Right renal pelvis (tissue), 4 donors: Measurements from ENCODE around the gene GALNT11. TPM values are rescaled to one million over a fixed set of nuclear protein-coding genes. Genes with fewer than 3 reads are reported as not detected.

Experiments used
- DNase-seq, 4 donors: peaks; one replicate each; pipeline ENCODE4 v3.0.0-alpha.2; 2013; ENCODE audit warnings: low read depth in 4 of 4, low spot score in 3 of 4, missing footprints in 1 of 4
- polyA plus RNA-seq, 4 donors: library from polyadenylated mRNA; unstranded; fragments of 120-200 nt; gene quantifications; one replicate each; pipeline ENCODE4 v1.2.1, GENCODE V29; 2013; ENCODE audit not compliant: insufficient read length in 4 of 4

GALNT11 gene
- polyA plus RNA-seq, 4 donors = 110 to 132 (median 117) TPM

DNA sequence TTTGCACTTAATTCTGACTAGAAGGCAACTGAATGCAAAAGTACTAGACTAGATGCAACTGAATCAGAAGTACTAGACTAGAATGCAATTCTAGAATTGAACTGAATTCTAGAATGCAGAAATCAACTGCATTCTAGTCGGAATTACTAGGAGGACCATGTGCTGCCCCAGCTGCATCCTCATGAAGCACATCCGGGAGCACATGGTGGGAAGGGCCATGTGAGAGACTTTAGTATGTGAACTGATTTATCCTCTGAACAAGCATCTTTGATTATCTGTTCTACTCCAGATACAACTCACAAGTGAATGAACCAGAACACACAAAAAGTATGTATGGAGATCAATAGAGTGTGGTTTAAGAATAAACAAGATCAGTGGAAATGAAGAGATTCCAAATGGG lies 115.1 kb downstream of the GALNT11 start:
- no peak for DNase-seq

GRCh38 chr7:152142976-152143595 lies 117.6 kb downstream of the GALNT11 start:
- DNase-seq = no peak

- DNase-seq = no peak
These were observed 119.2 kb downstream of the GALNT11 start for GRCh38 chr7:152144557-152145245.

GRCh38 chr7:152145853-152146466 lies 120.5 kb downstream of the GALNT11 start:
- no peak for DNase-seq

DNA sequence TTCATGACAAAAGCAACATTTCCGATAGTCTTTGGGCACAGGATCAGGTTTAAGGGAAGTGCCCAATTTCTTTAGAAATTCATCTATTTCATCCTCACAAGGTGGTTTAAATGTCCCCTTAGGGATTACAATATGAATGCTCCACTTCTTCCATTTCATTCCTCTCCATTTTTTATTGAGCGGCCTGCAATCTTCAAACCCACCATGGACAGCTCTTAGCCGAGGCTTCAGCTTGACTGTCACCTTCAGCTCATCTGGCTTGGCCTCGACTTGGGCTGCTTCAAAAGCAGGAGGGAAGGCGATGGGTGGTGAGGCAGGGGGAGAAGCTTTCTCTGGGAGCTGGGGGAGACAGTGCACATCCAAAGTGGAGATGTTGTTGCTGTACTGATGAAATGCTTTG lies 123.2 kb downstream of the GALNT11 start:
- DNase-seq = no peak

DNA sequence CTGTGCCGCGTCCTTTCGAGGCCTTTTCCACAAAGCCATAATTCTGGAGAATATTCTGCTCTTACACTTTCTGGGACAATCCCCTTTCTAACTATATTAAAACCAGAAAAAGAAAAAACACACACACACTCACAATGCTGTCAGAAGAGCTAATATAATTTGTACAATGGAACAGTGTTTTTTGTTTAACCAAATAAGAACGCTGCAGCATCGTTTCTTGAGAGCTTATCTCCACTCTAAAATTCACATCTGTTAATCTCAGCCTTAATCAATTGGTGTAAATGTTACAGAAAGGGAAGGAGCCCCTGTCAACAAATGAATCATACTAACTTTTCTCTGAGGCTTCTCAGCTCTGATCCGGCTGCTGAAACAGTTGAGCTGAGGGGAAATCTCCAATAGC lies 123.9 kb downstream of the GALNT11 start:
- no peak for DNase-seq

DNA sequence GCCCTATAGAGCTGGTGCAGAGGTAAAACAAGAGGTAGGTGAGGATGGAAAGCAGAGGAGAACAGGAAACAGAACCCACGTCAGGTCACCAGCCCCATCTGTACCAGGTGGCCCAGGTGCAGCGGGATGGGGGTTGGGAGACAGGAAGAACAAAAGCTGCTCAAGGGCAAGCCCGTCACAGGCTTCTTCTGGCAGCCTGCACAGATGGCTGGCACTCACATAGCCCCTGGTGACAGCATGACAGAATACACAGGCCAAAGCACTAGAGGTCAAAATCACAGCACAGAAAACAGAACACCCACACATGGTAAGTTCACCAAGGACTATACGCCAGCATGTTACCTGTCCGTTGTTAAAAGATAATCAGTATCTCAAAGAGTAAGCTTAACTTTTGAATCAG lies 126.8 kb downstream of the GALNT11 start:
- no peak for DNase-seq

DNA sequence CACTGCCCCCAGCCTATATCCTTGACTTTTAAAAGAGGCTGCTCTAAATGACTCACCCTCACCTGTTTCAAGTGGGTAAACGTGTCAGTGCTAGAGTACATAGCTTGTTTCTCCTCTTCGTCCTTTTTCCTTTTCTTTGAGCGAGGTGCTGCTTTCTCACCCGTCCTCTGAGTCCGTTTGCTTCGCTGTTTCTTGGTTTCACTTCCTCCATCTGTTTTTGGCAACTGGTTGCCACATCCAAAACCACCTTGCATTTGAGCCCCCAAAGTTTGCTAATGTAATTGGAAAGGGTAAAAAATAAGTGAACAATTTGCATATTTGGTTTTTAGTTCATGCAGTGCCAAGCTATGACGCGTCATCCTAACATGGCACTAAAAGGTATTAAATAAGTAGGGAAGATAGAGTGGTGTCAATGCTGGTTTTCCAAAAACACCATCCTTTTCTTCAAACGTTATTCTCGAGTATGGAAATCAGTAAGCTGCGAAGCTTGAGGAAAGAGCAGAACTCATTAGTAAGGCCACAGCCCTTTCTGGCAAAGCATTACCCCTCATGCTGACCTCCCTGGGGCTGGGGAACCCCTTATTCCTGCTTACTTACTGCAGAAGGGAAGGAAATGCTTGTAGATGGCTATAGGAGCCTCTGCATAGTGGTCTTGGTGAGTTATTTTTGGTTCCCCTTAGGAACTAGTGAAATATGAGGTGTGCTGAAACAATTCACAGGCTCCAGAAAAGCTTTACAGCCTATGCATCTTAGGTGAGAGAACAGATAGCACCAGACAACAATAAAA lies 133.5 kb downstream of the GALNT11 start:
- DNase-seq = no peak

DNA sequence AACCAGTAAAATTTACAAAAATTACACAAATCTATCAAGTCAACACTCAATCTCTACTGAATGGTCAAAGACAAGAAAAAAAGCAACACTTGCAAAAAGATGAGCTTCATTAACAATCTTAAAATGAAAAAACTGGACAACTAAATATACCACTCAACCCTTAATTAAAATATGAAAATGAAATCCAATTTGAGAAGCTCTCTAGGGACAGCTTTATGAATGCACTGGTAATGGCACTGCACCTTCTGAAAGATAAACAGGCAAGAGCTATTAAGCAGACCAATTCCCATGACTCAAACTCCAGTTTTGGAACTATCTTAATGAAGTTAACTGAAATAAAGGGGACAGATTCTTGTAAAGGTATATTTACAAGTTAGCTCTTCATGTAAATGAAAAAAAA lies 135.7 kb downstream of the GALNT11 start:
- no peak for DNase-seq

GRCh38 chr7:152162287-152162686 lies 136.8 kb downstream of the GALNT11 start:
- DNase-seq = no peak

Other genes with a start within 250 kb of the GALNT11 start
- gene PRKAG2, start 148.6 kb upstream of the GALNT11 start, polyA plus RNA-seq = 10 to 100 TPM; 27.5 to 33.8 (median 30.2) TPM
- not detected for gene GALNTL5, start 69.2 kb upstream of the GALNT11 start, polyA plus RNA-seq